GM11168 (cell line): ENCODE data around the gene TMEM38B.

ENCODE experiments used
- in situ Hi-C: fragments of 300-500 bp; cut with MboI; formaldehyde crosslinking; loops from one replicate; pipeline ENCODE4 v1.12.0; 2022; ENCODE audit warnings: low sequenced_read_pairs; ENCODE audit not compliant: unreplicated experiment

The TMEM38B gene

DNA sequence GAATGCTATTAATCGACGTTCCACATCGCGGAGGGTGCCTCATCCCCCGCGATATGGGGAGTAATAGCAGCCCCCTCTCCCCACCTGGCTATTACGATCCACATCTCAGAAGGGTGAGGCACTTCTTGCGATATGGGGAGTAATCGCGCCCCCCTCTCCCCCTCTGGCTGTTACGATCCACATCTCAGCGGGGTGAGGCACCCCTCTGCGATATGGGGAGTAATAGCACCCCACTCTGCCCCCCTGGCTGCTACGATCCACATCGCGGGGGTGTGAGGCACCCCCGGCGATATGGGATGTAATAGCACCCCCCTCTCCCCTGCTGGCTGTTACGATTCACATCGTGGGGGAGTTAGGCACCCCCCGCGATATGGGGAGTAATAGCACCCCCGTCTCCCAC lies 128.5 kb downstream of the TMEM38B start:
- in situ Hi-C loops = no loop called here
